ENCODE data around the gene EEF1AKMT3. TPM values are rescaled to one million over a fixed set of nuclear protein-coding genes. Genes with fewer than 3 reads are reported as not detected.

Gene EEF1AKMT3
- total and polyA plus RNA-seq, 2 of the 4 experiments (the other 2 are of a cell fraction) = 3.2 to 8.1 TPM

DNA sequence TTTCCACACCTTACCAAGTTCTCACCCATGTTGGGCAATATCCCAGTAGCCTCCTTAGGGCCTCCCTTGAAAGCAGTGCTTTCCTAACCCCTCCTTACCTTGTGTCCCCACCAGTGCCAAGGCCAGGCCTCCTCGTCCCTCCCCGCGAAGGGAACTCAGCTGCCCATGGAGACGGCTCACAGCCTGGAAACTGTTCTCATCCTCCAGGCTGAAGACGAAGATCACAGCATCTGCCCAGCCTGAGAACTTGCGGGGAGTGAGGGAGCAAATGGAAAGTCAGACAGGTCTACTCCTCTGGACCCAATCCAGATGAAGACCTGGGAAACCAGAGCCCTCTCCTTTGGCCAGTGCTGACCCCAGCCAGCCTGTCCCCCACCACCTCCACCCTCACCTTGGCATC, 38.5 kb upstream of the EEF1AKMT3 start:
- POLR2A ChIA-PET (ENCODE audit: unreplicated experiment) = no interaction called here
- H2AFZ ChIP-seq (replicated peaks; ENCODE audit: low read length, poor library complexity) = no peak overlapping the region
- dilution Hi-C loops (cut with HindIII; ENCODE audit: low sequenced_read_pairs, unreplicated experiment) = no loop called here
- no peak overlapping the region for H3K27ac ChIP-seq (ENCODE audit: insufficient read depth, low read length)
- no peak overlapping the region for H2BK15ac ChIP-seq (ENCODE audit: low read depth, low read length)
- ATAC-seq (ENCODE audit: low read depth) (no peak), DNase-seq (no peak)
- no peaks in the 10 kb centered on the region; the same call in 1 of the 2 replicates for H3K9me3 ChIP-seq (ENCODE audit: control insufficient read depth, insufficient read depth, low read length)
- no peak overlapping the region for H2BK20ac ChIP-seq (ENCODE audit: low read depth, low read length)
- H3K4me1 ChIP-seq (ENCODE audit: control insufficient read depth, insufficient read depth, low read length) = 0 out of 2 replicates have a peak, but pooled peaks cover 3% of the 10 kb centered on the region
- intact Hi-C loops (cut with micrococcal nuclease) = no loop called here
- 0 out of 2 replicates have a peak, but pooled peaks cover 10% of the 10 kb centered on the region for H4K20me1 ChIP-seq (ENCODE audit: insufficient read depth, low read length)
- H3K9ac ChIP-seq (ENCODE audit: low read depth, low read length) = no peak overlapping the region
- H2AK5ac ChIP-seq (ENCODE audit: low read depth, low read length) = no peak overlapping the region
- H3K4me3 ChIP-seq (ENCODE audit: insufficient read depth, low read depth, low read length) = no peak overlapping the region
- no peak overlapping the region for H4K91ac ChIP-seq (ENCODE audit: insufficient read depth, low read depth, low read length)
- 67% methylated on average over 3 of the region's 6 CpGs; no CpG with 5 or more reads in 1 of the 2 experiments for WGBS, 2 experiments (ENCODE audit: extremely low coverage in 2 of 2, insufficient read length in 1 of 2)
- H3K23ac ChIP-seq (ENCODE audit: low read depth, low read length) = no peak overlapping the region
- no peak overlapping the region for H3K56ac ChIP-seq (ENCODE audit: extremely low read depth, insufficient read depth, low read length)
- no peaks in the 10 kb centered on the region for H3K79me1 ChIP-seq (ENCODE audit: low read depth in 1 of 2, low read length in 2 of 2)
- no peak overlapping the region for H4K8ac ChIP-seq (ENCODE audit: low read depth in 2 of 2, low read length in 2 of 2)
- H3K4me2 ChIP-seq (ENCODE audit: low read depth, low read length) = no peak overlapping the region
- H2BK120ac ChIP-seq (ENCODE audit: low read depth, low read length) = no peak overlapping the region
- no peak overlapping the region for H4K5ac ChIP-seq (ENCODE audit: low read depth, low read length)
- H3K4ac ChIP-seq (ENCODE audit: low read depth, low read length) = no peak overlapping the region
- H3K9me1 ChIP-seq (ENCODE audit: insufficient read depth, low read length) = no peaks in the 10 kb centered on the region
- no peaks in the 10 kb centered on the region for H3K36me3 ChIP-seq (ENCODE audit: control insufficient read depth, insufficient read depth, low read length)
- H3K18ac ChIP-seq (ENCODE audit: low read depth, low read length) = no peak overlapping the region
- no peak for TF ChIP-seq CHD1 (IDR thresholded peaks at IDR 0.05; ENCODE audit: low read depth, low read length)
- no peak for TF ChIP-seq POLR2A (IDR thresholded peaks at IDR 0.05; ENCODE audit: low read depth, low read length)
- no peak for TF ChIP-seq USF2 (IDR thresholded peaks at IDR 0.05; ENCODE audit: low read depth, low read length)
- no peak for TF ChIP-seq BHLHE40 (IDR thresholded peaks at IDR 0.05; ENCODE audit: low read depth, low read length)
- no peak for TF ChIP-seq SMC3 (IDR thresholded peaks at IDR 0.05; ENCODE audit: low read depth, low read length)
- TF ChIP-seq, protein P1, sequence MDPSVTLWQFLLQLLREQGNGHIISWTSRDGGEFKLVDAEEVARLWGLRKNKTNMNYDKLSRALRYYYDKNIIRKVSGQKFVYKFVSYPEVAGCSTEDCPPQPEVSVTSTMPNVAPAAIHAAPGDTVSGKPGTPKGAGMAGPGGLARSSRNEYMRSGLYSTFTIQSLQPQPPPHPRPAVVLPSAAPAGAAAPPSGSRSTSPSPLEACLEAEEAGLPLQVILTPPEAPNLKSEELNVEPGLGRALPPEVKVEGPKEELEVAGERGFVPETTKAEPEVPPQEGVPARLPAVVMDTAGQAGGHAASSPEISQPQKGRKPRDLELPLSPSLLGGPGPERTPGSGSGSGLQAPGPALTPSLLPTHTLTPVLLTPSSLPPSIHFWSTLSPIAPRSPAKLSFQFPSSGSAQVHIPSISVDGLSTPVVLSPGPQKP (IDR thresholded peaks at IDR 0.05; ENCODE audit: borderline replicate concordance, low read depth, low read length) = no peak
- TF ChIP-seq CTCF (conservative IDR thresholded peaks at IDR 0.05; ENCODE audit: low read depth, low read length) = no peak
- no peak for TF ChIP-seq RCOR1 (IDR thresholded peaks at IDR 0.05; ENCODE audit: insufficient replicate concordance, low read length)
- no peak for TF ChIP-seq MAFK (IDR thresholded peaks at IDR 0.05; ENCODE audit: low read depth, low read length)
- no peak for TF ChIP-seq MAZ (IDR thresholded peaks at IDR 0.05; ENCODE audit: borderline replicate concordance, low read depth, low read length)
- TF ChIP-seq CEBPB (IDR thresholded peaks at IDR 0.05; ENCODE audit: low read depth, low read length) = no peak
- BruUV-seq (replicated peaks) = no TSS peak
- no peak overlapping the region for H3K14ac ChIP-seq (replicated peaks; ENCODE audit: low read depth, low read length)
- H2AK9ac ChIP-seq (replicated peaks; ENCODE audit: low read depth, low read length, poor library complexity) = no peak overlapping the region
- CTCF ChIA-PET = no interaction called here
- in situ Hi-C loops (cut with MboI; ENCODE audit: low sequenced_read_pairs) = loop anchor here (10.0 kb wide), 1 partner anchor 149 kb away; no protein-coding TSS in a partner anchor
- peaks cover 75% of the 10 kb centered on the region for H3K27me3 ChIP-seq (ENCODE audit: control insufficient read depth, insufficient read depth, low read length)
- no peak overlapping the region for H2BK5ac ChIP-seq (ENCODE audit: low read depth, low read length, poor library complexity, severe bottlenecking)
